CD14-positive monocyte (primary cell): Measurements from ENCODE around the gene TMEM175. TPM values are rescaled to one million over a fixed set of nuclear protein-coding genes. Genes with fewer than 3 reads are reported as not detected.

ENCODE experiments used
- DNase-seq, 3 donors: peaks; one replicate each; pipeline ENCODE4 v3.0.0-alpha.2; 2011 to 2022
- H2AFZ ChIP-seq: 2 replicates; pipeline ENCODE4 v1.6.0; 2012; ENCODE audit warnings: mild to moderate bottlenecking, low read depth, low read length, inconsistent platforms; ENCODE audit not compliant: insufficient read depth, poor library complexity, severe bottlenecking
- H3K27ac ChIP-seq, 2 donors: 1 replicate in 1 of 2; 2 replicates in 1 of 2; pipeline ENCODE4 v1.5.1; 2012 to 2013; ENCODE audit warnings: low read length in 2 of 2, control low read depth in 1 of 2, inconsistent platforms in 1 of 2, low read depth in 1 of 2, mild to moderate bottlenecking in 1 of 2
- H3K27me3 ChIP-seq, 2 donors: one replicate each; pipeline versions ENCODE4 v1.6.0 to v1.6.1; 2011 to 2013; ENCODE audit warnings: low read length in 2 of 2; ENCODE audit not compliant: control insufficient read depth in 2 of 2, insufficient read depth in 2 of 2
- H3K36me3 ChIP-seq, 2 donors: replicated peaks in 1 of 2; 1 replicate in 1 of 2; 2 replicates in 1 of 2; pipeline versions ENCODE4 v1.5.1 to v1.6.1; 2012 to 2013; ENCODE audit warnings: low read length in 2 of 2, control low read depth in 1 of 2, inconsistent platforms in 1 of 2, mild to moderate bottlenecking in 1 of 2; ENCODE audit not compliant: insufficient read depth in 2 of 2, control insufficient read depth in 1 of 2
- H3K4me1 ChIP-seq, 2 donors: 1 replicate in 1 of 2; 2 replicates in 1 of 2; pipeline versions ENCODE4 v1.5.1 to v1.6.1; 2012 to 2013; ENCODE audit warnings: low read length in 2 of 2, control low read depth in 1 of 2, inconsistent platforms in 1 of 2, mild to moderate bottlenecking in 1 of 2, moderate library complexity in 1 of 2; ENCODE audit not compliant: insufficient read depth in 2 of 2, control insufficient read depth in 1 of 2
- H3K4me2 ChIP-seq: replicated peaks from 2 replicates; pipeline ENCODE3; 2012; ENCODE audit warnings: low read length, moderate library complexity, mild to moderate bottlenecking; ENCODE audit not compliant: poor library complexity, severe bottlenecking; ENCODE audit errors: extremely low read depth
- H3K4me3 ChIP-seq, 3 experiments: fragments of 200-600 bp in 1 of 3; sonication (generic) in 1 of 3; replicated peaks in 1 of 3; 1 replicate in 2 of 3; 2 replicates in 1 of 3; pipeline ENCODE4 v1.5.1; 2011 to 2013; ENCODE audit warnings: low read length in 3 of 3, mild to moderate bottlenecking in 3 of 3, control low read depth in 2 of 3, low read depth in 2 of 3, inconsistent platforms in 1 of 3, moderate library complexity in 1 of 3
- H3K79me2 ChIP-seq: 2 replicates; pipeline ENCODE4 v1.6.0; 2012; ENCODE audit warnings: mild to moderate bottlenecking, control low read depth, inconsistent platforms, low read length, moderate library complexity; ENCODE audit not compliant: insufficient read depth
- H3K9ac ChIP-seq: 2 replicates; pipeline ENCODE4 v1.6.0; 2017; ENCODE audit warnings: low read length, mild to moderate bottlenecking; ENCODE audit not compliant: insufficient read depth, poor library complexity, severe bottlenecking
- H3K9me3 ChIP-seq, 2 donors: replicated peaks in 1 of 2; 1 replicate in 1 of 2; 2 replicates in 1 of 2; pipeline versions ENCODE4 v1.5.1 to v1.6.1; 2012 to 2013; ENCODE audit warnings: low read length in 2 of 2, control low read depth in 1 of 2; ENCODE audit not compliant: control insufficient read depth in 1 of 2, insufficient read depth in 1 of 2
- H4K20me1 ChIP-seq: 2 replicates; pipeline ENCODE4 v1.6.0; 2012; ENCODE audit warnings: mild to moderate bottlenecking, low read length, control low read depth, moderate library complexity; ENCODE audit not compliant: insufficient read depth
- H3K27ac Mint-ChIP-seq, 7 donors: one replicate each; pipeline ENCODE4 v1.8.0; 2020; ENCODE audit warnings: mild to moderate bottlenecking in 7 of 7, mixed read lengths in 7 of 7, moderate library complexity in 6 of 7, inconsistent platforms in 2 of 7
- H3K27me3 Mint-ChIP-seq, 3 donors: one replicate each; pipeline ENCODE4 v1.8.0; 2021 to 2022; ENCODE audit warnings: low read depth in 3 of 3, mild to moderate bottlenecking in 3 of 3, mixed read lengths in 3 of 3, moderate library complexity in 3 of 3, inconsistent platforms in 1 of 3
- H3K36me3 Mint-ChIP-seq, 2 donors: one replicate each; pipeline ENCODE4 v1.8.0; 2020; ENCODE audit warnings: mixed read lengths in 2 of 2, inconsistent platforms in 1 of 2, mild to moderate bottlenecking in 1 of 2
- H3K4me1 Mint-ChIP-seq: one replicate; pipeline ENCODE4 v1.8.0; 2020; ENCODE audit warnings: mild to moderate bottlenecking, mixed read lengths
- H3K4me3 Mint-ChIP-seq, 2 donors: one replicate each; pipeline ENCODE4 v1.8.0; 2020; ENCODE audit warnings: mild to moderate bottlenecking in 2 of 2, mixed read lengths in 2 of 2, moderate library complexity in 1 of 2
- H3K9me3 Mint-ChIP-seq, 7 donors: one replicate each; pipeline ENCODE4 v1.8.0; 2020 to 2022; ENCODE audit warnings: mixed read lengths in 7 of 7, mild to moderate bottlenecking in 6 of 7, moderate library complexity in 6 of 7, inconsistent platforms in 2 of 7
- CTCF ChIP-seq: fragments of 200-600 bp; IDR thresholded peaks from one replicate; pipeline ENCODE4 v1.8.0; 2022; ENCODE audit warnings: antibody characterized with exemption, mild to moderate bottlenecking
- whole genome bisulfite sequencing: methylation state at CpG from one replicate; pipeline ENCODE4 v1.1.5; 2013; ENCODE audit warnings: missing lambda C conversion rate; ENCODE audit not compliant: insufficient coverage; 5-methylcytosine and 5-hydroxymethylcytosine counted together
- intact Hi-C, 2 donors: fragments of 100-400 bp; cut with micrococcal nuclease; formaldehyde crosslinking; loops; one replicate each; pipeline versions ENCODE4 v1.15.0 to v1.15.1; 2023
- polyA plus RNA-seq, 3 donors: library from polyadenylated mRNA; depleted of rRNA in 1 of 3; unstranded in 2 of 3; stranded (reverse) in 1 of 3; fragments of 300-500 nt in 2 of 3; fragments of >200 nt in 1 of 3; fragmentation: Illumina TruSeq in 2 of 3; gene quantifications; 1 replicate in 2 of 3; 2 replicates in 1 of 3; pipeline ENCODE4 v1.2.3, GENCODE V29; 2012 to 2021

TMEM175 gene
- polyA plus RNA-seq, 3 donors = 18.9 to 216 (median 20.7) TPM

DNA sequence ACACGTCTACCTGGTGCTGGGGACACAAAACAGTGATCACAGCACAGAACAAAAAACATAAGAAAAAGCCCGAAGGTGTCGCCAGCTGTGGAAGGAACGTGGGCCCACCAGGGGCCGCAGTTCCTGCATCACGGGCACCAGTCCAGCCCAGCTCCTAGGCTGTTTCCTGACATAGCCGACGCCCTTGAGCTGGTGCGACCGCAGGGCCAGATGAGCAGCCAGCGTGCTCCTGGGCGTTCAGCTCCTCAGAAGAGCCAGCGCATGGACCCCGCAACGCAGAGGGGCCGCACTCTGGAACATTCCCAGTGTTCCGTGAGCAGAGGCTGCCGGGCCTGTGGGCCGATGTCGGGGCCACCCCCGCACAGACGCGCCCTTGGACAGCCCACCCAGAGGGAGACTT lies 44.2 kb upstream of the TMEM175 start:
- Mint-ChIP-seq H3K4me3 (no peak overlapping the region), H3K27me3 (peaks cover 0 to 2% (median 0%) of the 10 kb centered on the region in 3 donors), H3K4me1 (no peaks in the 10 kb centered on the region), H3K9me3 (peaks cover 0 to 12% (median 0%) of the 10 kb centered on the region in 7 donors), H3K36me3 (peaks cover 81 to 95% of the 10 kb centered on the region in 2 donors), H3K27ac (peak overlapping the region in 1 of 7 donors; percentile 35)
- no peaks in the 10 kb centered on the region for H3K27me3 ChIP-seq
- DNase-seq = no peak
- no peaks in the 10 kb centered on the region for H3K9me3 ChIP-seq
- 96% methylated on average over 17 of the region's 23 CpGs for WGBS
- no peaks in the 10 kb centered on the region for H3K4me1 ChIP-seq
- H3K4me3 ChIP-seq = no peak overlapping the region
- peaks cover 89 to 100% of the 10 kb centered on the region in 2 donors for H3K36me3 ChIP-seq
- H2AFZ ChIP-seq = no peak overlapping the region
- peaks cover 79% of the 10 kb centered on the region for H4K20me1 ChIP-seq
- no peak for TF ChIP-seq CTCF
- no peak overlapping the region for H3K27ac ChIP-seq
- intact Hi-C loops = no loop called here
- no peaks in the 10 kb centered on the region for H3K79me2 ChIP-seq
- no peak overlapping the region for H3K4me2 ChIP-seq
- no peak overlapping the region for H3K9ac ChIP-seq

DNA sequence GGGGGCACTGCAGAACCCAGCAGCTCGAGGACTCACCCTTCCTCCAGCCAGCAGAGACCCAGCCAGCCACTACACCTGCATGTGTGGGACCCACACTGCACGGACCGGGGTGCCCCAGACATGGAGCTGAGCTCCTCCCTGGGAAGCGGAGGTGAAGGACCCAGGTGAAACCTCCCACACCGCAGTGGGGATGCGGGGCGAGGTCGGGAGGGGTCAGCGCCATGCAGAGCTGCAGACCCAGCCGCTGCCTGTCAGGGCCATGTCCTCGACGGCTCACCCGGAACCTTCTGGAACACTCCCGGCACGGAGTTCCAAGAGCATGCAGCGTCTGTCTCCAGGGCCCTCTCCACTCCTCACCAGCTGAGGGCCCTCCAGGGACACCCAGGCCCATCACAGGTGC lies 42.7 kb upstream of the TMEM175 start:
- H3K9me3 Mint-ChIP-seq = peaks cover 0 to 12% (median 0%) of the 10 kb centered on the region in 7 donors
- no peak overlapping the region for H3K4me3 Mint-ChIP-seq
- peaks cover 82 to 95% of the 10 kb centered on the region in 2 donors for H3K36me3 Mint-ChIP-seq
- peaks cover 0 to 2% (median 0%) of the 10 kb centered on the region in 3 donors for H3K27me3 Mint-ChIP-seq
- 97% methylated on average over 13 of the region's 16 CpGs for WGBS
- Histone ChIP-seq H3K4me2 (no peak overlapping the region), H4K20me1 (peaks cover 79% of the 10 kb centered on the region), H3K27me3 (no peaks in the 10 kb centered on the region), H3K4me3 (no peak overlapping the region), H3K9me3 (no peaks in the 10 kb centered on the region), H3K36me3 (peaks cover 88 to 100% of the 10 kb centered on the region in 2 donors), H3K27ac (no peak overlapping the region), H2AFZ (no peak overlapping the region), H3K4me1 (no peaks in the 10 kb centered on the region), H3K79me2 (no peaks in the 10 kb centered on the region), H3K9ac (no peak overlapping the region)
- DNase-seq = no peak
- peak overlapping the region in 1 of 7 donors; percentile 37 for H3K27ac Mint-ChIP-seq
- intact Hi-C loops = no loop called here
- no peaks in the 10 kb centered on the region for H3K4me1 Mint-ChIP-seq
- no peak for TF ChIP-seq CTCF
